HCT116 (cell line): Measurements from ENCODE around the gene CHST8. TPM values are rescaled to one million over a fixed set of nuclear protein-coding genes. Genes with fewer than 3 reads are reported as not detected.
A peak's percentile ranks its signal among the peaks of the same experiment; 100 is the strongest.

Experiments used
- ATAC-seq: fragments of 200-7000 bp; cut with Tn5 transposase; 2 replicates; pipeline ENCODE4 v1.9.1; 2020; ENCODE audit warnings: mild to moderate bottlenecking, moderate library complexity
- BruUV-seq: library from RNA; stranded (reverse); fragments of 400-500 nt; replicated peaks from 2 replicates; lab custom pipeline; 2021; lab: Mats Ljungman, UMichigan
- CTCF ChIA-PET: fragments of 300-600 bp; sonication (Branson Sonifier 250); formaldehyde crosslinking; loops from one replicate; lab custom pipeline; 2021; ENCODE audit warnings: antibody characterized with exemption; lab: Charles Lee
- POLR2A ChIA-PET: fragments of 300-600, 350-600 bp; sonication (Branson Sonifier 250); formaldehyde crosslinking; loops from one replicate; lab custom pipeline; 2021; ENCODE audit warnings: antibody characterized with exemption; lab: Charles Lee
- RAD21 ChIA-PET, 2 experiments: fragments of 300-600 bp; sonication (Branson Sonifier 250); formaldehyde crosslinking; loops; one replicate each; lab custom pipeline; 2023; ENCODE audit warnings: low total read pairs in 2 of 2; ENCODE audit not compliant: uncharacterized antibody in 2 of 2, unreplicated experiment in 2 of 2, low non-redundant PET in 1 of 2; lab: Charles Lee
- DNase-seq: peaks from one replicate; pipeline ENCODE4 v3.0.0-alpha.2; 2010; ENCODE audit warnings: low read depth, low spot score
- H2AFZ ChIP-seq: fragments of 200-600 bp; shearing (Covaris generic), sonication (generic); 2 replicates; pipeline ENCODE4 v1.6.1; 2017; ENCODE audit warnings: low read depth, mixed run types, mixed read lengths, antibody characterized with exemption, low read length; ENCODE audit not compliant: poor library complexity, severe bottlenecking
- H3K27ac ChIP-seq: 2 replicates; pipeline ENCODE4 v1.5.1; 2012; ENCODE audit warnings: low read depth, low read length
- H3K27me3 ChIP-seq: fragments of 200-600 bp; sonication (generic); 2 replicates; pipeline ENCODE4 v1.6.1; 2016; ENCODE audit warnings: mixed run types, low read length, mixed read lengths; ENCODE audit not compliant: insufficient read depth
- H3K36me3 ChIP-seq, 2 experiments: fragments of 200-500 bp in 1 of 2; fragments of 200-600 bp in 1 of 2; sonication (Bioruptor generic) in 1 of 2; sonication (generic) in 1 of 2; 2 replicates each; pipeline versions ENCODE4 v1.5.1 to v1.6.1; 2014 to 2016; ENCODE audit warnings: low read length in 2 of 2, inconsistent platforms in 1 of 2, mixed read lengths in 1 of 2, mixed run types in 1 of 2; ENCODE audit not compliant: insufficient read depth in 2 of 2, control insufficient read depth in 1 of 2
- H3K4me1 ChIP-seq, 2 experiments: fragments of 200-600 bp in 1 of 2; sonication (generic) in 1 of 2; 2 replicates each; pipeline versions ENCODE4 v1.5.1 to v1.6.1; 2012 to 2017; ENCODE audit warnings: low read length in 2 of 2, inconsistent platforms in 1 of 2, mild to moderate bottlenecking in 1 of 2, mixed read lengths in 1 of 2, mixed run types in 1 of 2, moderate library complexity in 1 of 2; ENCODE audit not compliant: insufficient read depth in 2 of 2, control insufficient read depth in 1 of 2
- H3K4me2 ChIP-seq: fragments of 200-600 bp; sonication (generic); 2 replicates; pipeline ENCODE4 v1.6.1; 2017; ENCODE audit warnings: mixed run types, low read length, mixed read lengths
- H3K4me3 ChIP-seq, 2 experiments: fragments of 200-600 bp in 1 of 2; sonication (generic) in 1 of 2; replicated peaks in 1 of 2; 2 replicates each; pipeline ENCODE4 v1.5.1; 2011 to 2016; ENCODE audit warnings: low read length in 2 of 2, control low read depth in 1 of 2, low read depth in 1 of 2, mild to moderate bottlenecking in 1 of 2, mixed read lengths in 1 of 2, mixed run types in 1 of 2
- H3K79me2 ChIP-seq: fragments of 200-600 bp; sonication (generic); 2 replicates; pipeline ENCODE4 v1.6.1; 2017; ENCODE audit warnings: mild to moderate bottlenecking, mixed run types, low read length, moderate library complexity, mixed read lengths; ENCODE audit not compliant: insufficient read depth
- H3K9ac ChIP-seq: fragments of 200-600 bp; sonication (generic); 2 replicates; pipeline ENCODE4 v1.6.1; 2016; ENCODE audit warnings: low read length, mixed read lengths
- H3K9me2 ChIP-seq: fragments of 200-600 bp; sonication (generic), shearing (Covaris generic); 2 replicates; pipeline ENCODE4 v1.6.1; 2017; ENCODE audit warnings: mixed run types, mild to moderate bottlenecking, moderate library complexity; ENCODE audit not compliant: insufficient read depth
- H3K9me3 ChIP-seq, 2 experiments: fragments of 200-500 bp in 1 of 2; fragments of 200-600 bp in 1 of 2; sonication (Bioruptor generic) in 1 of 2; sonication (generic) in 1 of 2; 2 replicates each; pipeline ENCODE4 v1.6.1; 2014 to 2017; ENCODE audit warnings: low read length in 2 of 2, mixed read lengths in 2 of 2, inconsistent platforms in 1 of 2, low read depth in 1 of 2, mild to moderate bottlenecking in 1 of 2, mixed run types in 1 of 2, moderate library complexity in 1 of 2; ENCODE audit not compliant: control insufficient read depth in 1 of 2, insufficient read depth in 1 of 2
- H4K20me1 ChIP-seq: fragments of 200-600 bp; sonication (generic), shearing (Covaris generic); 2 replicates; pipeline ENCODE4 v1.6.1; 2017; ENCODE audit warnings: mixed run types, mild to moderate bottlenecking, moderate library complexity; ENCODE audit not compliant: insufficient read depth
- POLR2A ChIP-seq: IDR thresholded peaks from 2 replicates; pipeline ENCODE4 v1.7.0; 2011; ENCODE audit warnings: borderline replicate concordance; ENCODE audit not compliant: insufficient read depth, insufficient read length; ENCODE audit errors: extremely low read depth
- RAD21 ChIP-seq: IDR thresholded peaks from 2 replicates; pipeline ENCODE4 v1.6.1; 2012; ENCODE audit warnings: low read depth, mild to moderate bottlenecking
- SP1 ChIP-seq: IDR thresholded peaks from 2 replicates; pipeline ENCODE4 v1.6.1; 2012; ENCODE audit warnings: low read depth
- ZNF274 ChIP-seq: fragments of 200-500 bp; sonication (Bioruptor generic); IDR thresholded peaks from 2 replicates; pipeline ENCODE4 v1.6.1; 2014; ENCODE audit warnings: mild to moderate bottlenecking, low read depth, low read length, inconsistent platforms
- intact Hi-C: fragments of 100-400 bp; cut with micrococcal nuclease; formaldehyde crosslinking; loops from 2 replicates; pipeline ENCODE4 v1.10.0; 2022
- total RNA-seq: library from RNA; stranded (reverse); gene quantifications from one replicate; pipeline ENCODE4 v1.2.1, GENCODE V29; 2021; ENCODE audit not compliant: unreplicated experiment
- TF ChIP-seq, protein P1 (sequence below): IDR thresholded peaks from 2 replicates; pipeline ENCODE4 v1.6.1; 2012; ENCODE audit warnings: low read depth

Gene CHST8
- total RNA-seq, 1 experiment from 2014 or later = not detected

GRCh38 chr19:33683881-33684537 lies 62.3 kb downstream of the CHST8 start:
- H2AFZ ChIP-seq = no peak overlapping the region
- intact Hi-C loops = no loop called here
- TF ChIP-seq, protein P1, sequence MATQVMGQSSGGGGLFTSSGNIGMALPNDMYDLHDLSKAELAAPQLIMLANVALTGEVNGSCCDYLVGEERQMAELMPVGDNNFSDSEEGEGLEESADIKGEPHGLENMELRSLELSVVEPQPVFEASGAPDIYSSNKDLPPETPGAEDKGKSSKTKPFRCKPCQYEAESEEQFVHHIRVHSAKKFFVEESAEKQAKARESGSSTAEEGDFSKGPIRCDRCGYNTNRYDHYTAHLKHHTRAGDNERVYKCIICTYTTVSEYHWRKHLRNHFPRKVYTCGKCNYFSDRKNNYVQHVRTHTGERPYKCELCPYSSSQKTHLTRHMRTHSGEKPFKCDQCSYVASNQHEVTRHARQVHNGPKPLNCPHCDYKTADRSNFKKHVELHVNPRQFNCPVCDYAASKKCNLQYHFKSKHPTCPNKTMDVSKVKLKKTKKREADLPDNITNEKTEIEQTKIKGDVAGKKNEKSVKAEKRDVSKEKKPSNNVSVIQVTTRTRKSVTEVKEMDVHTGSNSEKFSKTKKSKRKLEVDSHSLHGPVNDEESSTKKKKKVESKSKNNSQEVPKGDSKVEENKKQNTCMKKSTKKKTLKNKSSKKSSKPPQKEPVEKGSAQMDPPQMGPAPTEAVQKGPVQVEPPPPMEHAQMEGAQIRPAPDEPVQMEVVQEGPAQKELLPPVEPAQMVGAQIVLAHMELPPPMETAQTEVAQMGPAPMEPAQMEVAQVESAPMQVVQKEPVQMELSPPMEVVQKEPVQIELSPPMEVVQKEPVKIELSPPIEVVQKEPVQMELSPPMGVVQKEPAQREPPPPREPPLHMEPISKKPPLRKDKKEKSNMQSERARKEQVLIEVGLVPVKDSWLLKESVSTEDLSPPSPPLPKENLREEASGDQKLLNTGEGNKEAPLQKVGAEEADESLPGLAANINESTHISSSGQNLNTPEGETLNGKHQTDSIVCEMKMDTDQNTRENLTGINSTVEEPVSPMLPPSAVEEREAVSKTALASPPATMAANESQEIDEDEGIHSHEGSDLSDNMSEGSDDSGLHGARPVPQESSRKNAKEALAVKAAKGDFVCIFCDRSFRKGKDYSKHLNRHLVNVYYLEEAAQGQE = peak; percentile 56
- no peak for TF ChIP-seq POLR2A
- no peak overlapping the region for H3K9ac ChIP-seq
- DNase-seq (no peak), ATAC-seq (no peak; the same call in 1 of the 2 replicates)
- H3K36me3 ChIP-seq = no peaks in the 10 kb centered on the region
- H3K27ac ChIP-seq = no peak overlapping the region
- POLR2A ChIA-PET = no interaction called here
- H3K9me3 ChIP-seq = no peaks in the 10 kb centered on the region
- H3K9me2 ChIP-seq = no peaks in the 10 kb centered on the region
- BruUV-seq = no TSS peak
- no peaks in the 10 kb centered on the region for H3K79me2 ChIP-seq
- no peak overlapping the region for H3K4me2 ChIP-seq
- RAD21 ChIA-PET = no interaction called here
- H3K4me3 ChIP-seq = no peak overlapping the region
- H4K20me1 ChIP-seq = no peaks in the 10 kb centered on the region
- CTCF ChIA-PET = no interaction called here
- no peaks in the 10 kb centered on the region for H3K4me1 ChIP-seq
- H3K27me3 ChIP-seq = peaks cover 40% of the 10 kb centered on the region

- ChIA-PET POLR2A (no interaction called here), RAD21 (no interaction called here), CTCF (no interaction called here)
- no peak overlapping the region for H3K27ac ChIP-seq
- no peak overlapping the region for H2AFZ ChIP-seq
- H3K27me3 ChIP-seq = peaks cover 40% of the 10 kb centered on the region
- no TSS peak for BruUV-seq
- no peaks in the 10 kb centered on the region for H3K36me3 ChIP-seq
- no peak overlapping the region for H3K4me2 ChIP-seq
- TF ChIP-seq SP1 (no peak), ZNF274 (no peak), RAD21 (no peak)
- no peaks in the 10 kb centered on the region for H3K4me1 ChIP-seq
- no peaks in the 10 kb centered on the region for H3K9me3 ChIP-seq
- H3K79me2 ChIP-seq = no peaks in the 10 kb centered on the region
- intact Hi-C loops = no loop called here
- no peaks in the 10 kb centered on the region for H3K9me2 ChIP-seq
- H3K9ac ChIP-seq = no peak overlapping the region
- no peaks in the 10 kb centered on the region for H4K20me1 ChIP-seq
- no peak for ATAC-seq
- no peak for DNase-seq
- H3K4me3 ChIP-seq = no peak overlapping the region
These were observed 62.9 kb downstream of the CHST8 start for GRCh38 chr19:33684538-33685232.
